Measurements from ENCODE around the gene LHFPL6.

LHFPL6 gene

DNA sequence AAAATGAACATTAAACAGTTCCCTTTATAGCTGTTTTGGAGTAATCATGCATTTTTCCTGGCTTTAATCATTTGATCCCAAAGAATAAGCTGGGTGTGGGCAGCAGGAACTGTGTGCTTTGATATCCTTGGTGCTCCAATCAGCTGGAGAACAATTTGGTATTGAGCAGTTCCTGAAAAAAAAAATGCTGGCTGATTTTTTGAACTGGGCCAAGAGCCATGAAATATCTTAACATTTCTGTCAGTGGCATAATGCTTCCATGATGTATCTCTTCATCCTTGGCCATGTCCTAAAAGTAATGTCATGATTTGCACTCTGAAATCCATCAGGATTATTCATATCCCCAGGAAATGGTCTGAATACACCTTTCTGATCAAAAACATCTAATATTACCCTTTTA is 134.7 kb downstream of the LHFPL6 start:
- DNase-seq (ENCODE audit: low spot score): no peak

DNA sequence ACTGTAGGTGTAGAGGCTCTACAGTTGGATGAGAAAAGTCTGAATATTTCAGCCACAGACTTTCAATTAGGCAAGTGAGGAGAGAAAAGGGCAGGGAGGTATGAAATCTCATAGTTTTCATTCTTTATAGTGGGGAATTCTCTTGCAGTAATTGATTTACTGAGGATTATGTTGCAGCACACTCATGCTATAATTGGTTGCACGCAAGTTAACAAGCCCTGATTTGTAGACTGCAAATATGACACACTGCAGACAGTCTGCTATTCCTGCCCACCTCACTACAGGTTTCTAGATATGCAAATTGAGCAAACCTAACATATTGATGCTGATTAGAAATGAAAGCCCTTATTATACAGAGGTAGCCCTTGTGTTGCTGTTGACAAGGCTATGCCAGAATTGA is 139.4 kb downstream of the LHFPL6 start:
- DNase-seq (ENCODE audit: low spot score): no peak

DNA sequence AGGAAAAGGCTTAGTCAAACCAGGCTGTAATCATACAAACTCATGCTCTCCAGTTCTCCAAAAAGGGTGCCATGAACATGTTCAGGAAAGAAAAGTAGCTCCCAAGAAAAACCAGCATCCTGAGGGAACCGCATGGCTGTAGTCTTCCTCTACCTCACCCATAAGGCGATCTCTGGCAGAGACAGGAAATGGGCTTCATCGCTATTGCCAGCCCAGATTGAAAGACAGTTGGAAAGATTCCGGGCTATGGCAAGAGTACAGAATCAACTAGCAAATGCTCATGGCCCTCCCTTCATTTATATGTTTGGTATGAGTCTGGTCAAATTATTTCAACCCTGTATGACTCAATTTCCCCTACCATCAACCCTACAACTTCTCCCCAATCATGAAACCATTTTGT is 140.1 kb downstream of the LHFPL6 start:
- no peak for DNase-seq (ENCODE audit: low spot score)

DNA sequence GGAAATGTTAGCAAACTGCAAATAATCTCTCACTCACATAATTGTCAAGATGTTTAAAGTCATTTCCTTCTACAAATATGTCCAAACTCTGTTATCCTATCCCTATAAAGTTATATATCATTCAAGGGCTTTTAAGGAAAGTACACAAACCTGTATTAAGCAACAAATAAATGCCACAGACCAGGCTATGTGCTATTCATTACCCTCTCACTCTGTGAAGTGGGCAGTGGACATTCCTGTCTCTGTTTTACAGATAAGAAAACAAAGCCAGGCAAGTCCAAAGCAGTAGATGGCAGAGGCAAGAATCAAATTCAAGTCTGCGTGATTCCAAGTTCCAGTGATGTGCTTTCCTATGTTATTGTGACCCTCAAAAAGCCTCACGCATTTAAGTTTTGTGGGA is 140.6 kb downstream of the LHFPL6 start:
- no peak for DNase-seq (ENCODE audit: low spot score)

DNA sequence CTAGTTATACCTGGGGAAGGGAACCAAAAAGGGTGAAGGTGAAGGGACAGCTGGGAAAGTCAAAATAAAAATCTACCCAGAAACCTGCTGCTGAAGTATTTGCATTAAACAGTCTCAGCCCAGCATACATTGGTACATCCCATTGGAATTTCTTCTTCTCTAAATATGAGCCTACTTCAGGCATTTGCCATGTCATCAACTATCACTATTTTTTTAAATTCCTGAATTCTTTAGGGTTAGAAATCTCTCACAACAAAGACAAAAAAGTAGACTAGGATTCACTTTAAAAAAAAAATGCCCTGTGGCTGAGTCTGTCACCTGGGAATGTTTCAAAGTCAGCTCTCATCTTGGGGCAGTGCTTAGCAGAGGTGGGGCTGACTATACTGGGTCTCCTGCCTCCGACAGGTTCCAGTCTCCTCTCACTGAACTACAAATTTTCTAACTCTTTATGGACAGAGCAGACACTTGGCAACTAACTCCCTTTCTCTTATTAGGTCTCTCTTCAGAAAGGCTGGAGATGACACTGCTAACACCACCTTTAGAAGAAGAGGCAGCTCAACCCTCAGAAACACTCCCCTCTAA is 141.2 kb downstream of the LHFPL6 start:
- DNase-seq (ENCODE audit: low spot score): no peak

DNA sequence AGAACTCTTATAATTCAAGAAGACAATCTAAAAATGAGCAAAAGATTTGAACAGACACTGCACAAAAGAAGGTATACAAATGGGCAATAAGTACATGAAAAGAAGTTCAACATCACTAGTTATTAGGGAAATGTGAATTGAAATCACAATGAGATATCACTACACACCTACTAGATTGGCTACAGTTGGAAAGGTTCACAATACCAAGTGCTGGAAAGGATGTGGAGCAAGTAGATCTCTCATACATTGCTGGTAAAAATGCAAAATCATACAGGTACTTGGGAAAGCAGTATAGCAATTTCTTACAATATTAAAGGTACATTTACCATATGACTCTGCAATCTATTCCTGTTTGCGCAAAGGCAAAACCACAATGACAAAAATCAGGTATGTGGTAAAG is 145.7 kb downstream of the LHFPL6 start:
- DNase-seq (ENCODE audit: low spot score): no peak

DNA sequence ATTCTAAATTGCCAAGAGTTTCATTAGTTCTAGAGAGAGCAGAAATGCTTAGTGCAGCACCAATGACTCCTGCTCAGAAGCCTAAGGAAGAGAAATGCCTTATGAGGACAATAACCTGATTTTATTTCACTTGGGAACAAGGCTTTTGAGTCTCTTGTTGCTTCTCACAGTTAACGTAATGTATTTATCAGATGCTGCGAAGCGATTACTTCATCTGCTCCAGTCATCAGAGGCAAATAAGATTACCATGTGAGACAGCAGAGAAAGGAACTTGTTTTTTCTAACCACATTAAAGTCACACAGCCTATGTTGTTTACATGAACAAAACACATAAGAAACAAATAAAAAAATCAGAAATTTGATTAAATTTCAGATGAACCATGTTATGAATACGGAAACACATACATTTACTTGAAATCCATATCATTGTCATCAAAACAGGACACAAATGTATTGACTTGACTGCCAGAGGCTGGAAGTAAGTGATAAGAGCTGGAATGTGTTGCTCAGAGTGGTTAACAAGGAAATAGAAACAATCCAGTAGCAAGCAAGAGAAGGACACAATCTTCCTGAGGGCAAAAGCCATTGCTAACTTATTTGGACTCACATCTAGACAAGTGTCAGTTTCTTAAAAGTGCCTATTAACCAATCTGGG is 147.3 kb downstream of the LHFPL6 start:
- peak; percentile 91 for DNase-seq (ENCODE audit: low spot score)

DNA sequence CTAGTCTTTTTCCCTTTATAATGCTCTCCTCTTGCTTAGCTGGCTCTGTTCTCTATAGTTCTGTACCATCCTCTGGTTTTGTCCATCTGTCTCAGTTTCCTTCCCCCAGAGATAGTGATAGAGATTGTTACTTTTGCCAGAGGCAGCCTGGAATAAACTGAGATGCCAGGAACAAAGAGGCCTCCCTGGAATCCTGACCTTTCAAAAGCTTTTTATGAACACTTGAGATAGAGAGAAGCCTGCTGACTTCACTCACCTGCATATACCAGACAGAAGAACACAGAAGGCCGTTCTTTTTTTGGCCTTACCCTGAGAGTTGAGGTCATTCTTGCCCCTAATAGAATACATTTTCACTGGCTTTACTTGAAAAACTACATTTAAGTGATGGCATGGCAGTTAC is 150.2 kb downstream of the LHFPL6 start:
- DNase-seq (ENCODE audit: low spot score): peak; percentile 13

DNA sequence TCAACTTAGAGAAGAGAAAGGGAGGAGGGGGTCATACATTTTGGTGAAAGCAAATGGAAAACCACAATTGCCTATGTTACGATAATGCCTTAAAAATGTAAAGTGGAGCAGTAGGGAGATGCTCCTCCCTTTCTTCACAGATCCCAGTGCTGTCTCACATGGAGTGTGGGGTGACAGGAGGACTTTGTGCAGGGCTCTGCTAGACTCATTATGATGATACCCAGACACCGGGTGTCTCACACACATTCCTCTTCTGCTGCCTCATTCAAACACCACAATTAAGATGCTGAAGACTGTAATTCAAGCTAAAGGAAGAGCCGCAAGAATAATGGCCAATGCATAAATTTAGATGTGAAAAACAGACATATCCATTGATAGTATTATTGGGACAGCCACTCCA is 150.6 kb downstream of the LHFPL6 start:
- DNase-seq (ENCODE audit: low spot score): peak; percentile 56

DNA sequence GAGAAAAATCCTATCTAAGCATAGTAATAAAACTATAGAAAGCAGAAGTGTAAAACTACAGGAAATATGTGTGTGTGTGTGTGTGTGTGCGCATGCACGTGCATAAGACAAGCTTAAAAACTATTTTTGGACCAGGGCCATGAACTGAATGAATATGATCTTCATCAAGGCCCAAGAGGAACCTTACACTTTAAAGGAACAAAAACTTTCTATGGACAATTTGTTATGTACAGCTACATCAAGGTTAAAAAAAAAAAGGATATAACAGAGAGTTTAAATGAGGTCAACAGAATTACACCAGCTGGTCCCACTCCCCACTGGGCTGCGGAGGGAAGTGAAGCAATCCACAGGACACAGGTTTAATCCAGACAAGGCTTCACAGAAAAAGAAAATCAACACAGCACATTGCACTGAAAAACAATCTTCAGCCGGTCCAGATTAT is 151.1 kb downstream of the LHFPL6 start:
- no peak for DNase-seq (ENCODE audit: low spot score)

DNA sequence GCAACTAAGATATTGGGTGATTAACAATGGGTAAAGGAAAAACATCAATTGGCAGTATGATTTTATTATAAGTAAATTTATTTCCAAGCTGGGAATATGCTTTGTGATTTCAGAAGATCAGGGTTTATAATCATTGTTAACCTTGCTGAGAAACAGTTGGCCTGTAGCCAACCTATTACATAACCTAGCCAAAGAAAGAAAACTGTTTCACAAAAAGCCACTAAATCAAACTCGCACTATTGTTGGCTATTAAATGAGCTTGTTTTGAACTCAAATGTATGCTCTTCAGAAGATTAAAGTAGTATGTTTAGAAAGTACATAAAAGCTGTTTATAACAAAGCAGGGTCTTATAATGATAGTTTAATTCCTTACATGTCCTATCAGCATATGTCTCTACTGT is 151.7 kb downstream of the LHFPL6 start:
- no peak for DNase-seq (ENCODE audit: low spot score)

DNA sequence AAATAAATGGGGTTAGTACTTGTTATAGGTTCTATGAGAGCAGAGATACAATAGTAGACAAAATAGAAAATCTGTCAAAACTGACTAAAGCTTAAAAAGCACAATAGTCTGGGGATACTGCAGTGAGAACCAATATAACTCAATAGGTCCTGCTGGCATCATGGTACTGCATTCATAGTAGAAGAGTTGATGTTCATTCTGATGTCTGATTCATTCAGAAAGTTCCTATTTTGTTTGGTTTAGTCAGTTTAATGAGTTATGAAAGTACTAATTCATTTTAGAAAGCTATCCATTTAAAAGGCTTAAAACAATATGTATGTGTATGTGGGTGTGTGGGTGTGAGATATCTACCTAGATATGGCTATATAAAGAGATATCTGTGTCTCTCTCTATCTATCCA is 152.8 kb downstream of the LHFPL6 start:
- DNase-seq (ENCODE audit: low spot score): no peak

DNA sequence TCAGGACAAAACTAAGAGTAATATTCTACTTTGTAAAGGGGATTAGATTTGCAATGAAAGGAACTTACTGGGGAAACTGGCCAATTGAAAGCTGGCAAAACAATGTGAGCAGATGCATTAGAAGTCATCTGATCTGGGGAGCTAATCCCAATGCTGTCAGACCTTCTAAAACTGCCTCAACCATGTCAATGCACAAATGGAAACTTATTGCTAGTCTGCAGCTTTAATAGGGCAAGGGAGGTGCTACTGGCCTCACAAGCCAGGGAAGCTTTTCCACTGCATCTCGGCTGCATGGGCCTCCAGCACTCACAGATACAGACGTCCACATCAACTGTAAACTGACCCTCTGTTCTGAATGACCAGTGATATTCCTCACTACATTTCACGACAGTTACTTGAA is 154.2 kb downstream of the LHFPL6 start:
- peak; percentile 6 for DNase-seq (ENCODE audit: low spot score)

DNA sequence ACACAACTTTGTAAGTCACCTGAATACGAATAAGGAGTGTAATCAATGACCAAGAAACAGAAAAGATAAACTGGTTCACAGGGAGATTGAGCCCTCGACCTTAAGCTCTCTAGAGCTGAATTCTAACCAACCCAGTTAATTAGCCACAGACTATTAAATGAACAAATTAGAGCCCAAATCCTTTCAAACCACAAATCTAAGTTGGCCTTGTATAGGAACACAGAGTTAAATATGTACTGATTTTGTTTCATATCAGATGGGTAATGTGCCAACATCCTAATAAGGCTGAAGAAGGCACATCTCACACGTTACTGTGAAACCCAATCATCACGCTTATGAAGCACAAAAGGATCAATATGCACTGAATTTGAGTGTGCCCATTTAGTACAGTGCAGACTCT is 156.1 kb downstream of the LHFPL6 start:
- DNase-seq (ENCODE audit: low spot score): no peak

DNA sequence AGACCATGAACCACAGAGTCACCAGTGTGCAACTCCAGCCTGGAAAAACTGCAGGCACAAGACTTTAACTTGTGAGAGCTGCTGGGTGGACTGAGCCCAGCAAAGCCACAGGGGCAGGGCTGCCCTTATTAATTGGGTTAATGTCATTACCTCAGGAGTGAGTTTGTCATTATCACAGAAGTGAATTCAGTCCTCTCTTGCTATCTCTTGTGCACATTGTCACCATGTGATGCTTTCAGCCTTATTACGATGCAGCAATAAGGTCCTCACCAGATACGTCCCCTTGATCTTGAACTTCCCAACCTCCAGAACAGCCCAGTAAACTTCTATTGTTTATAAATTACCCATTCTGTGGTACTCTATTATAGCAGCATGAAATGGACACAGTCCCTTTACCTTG is 158.1 kb downstream of the LHFPL6 start:
- no peak for DNase-seq (ENCODE audit: low spot score)

DNA sequence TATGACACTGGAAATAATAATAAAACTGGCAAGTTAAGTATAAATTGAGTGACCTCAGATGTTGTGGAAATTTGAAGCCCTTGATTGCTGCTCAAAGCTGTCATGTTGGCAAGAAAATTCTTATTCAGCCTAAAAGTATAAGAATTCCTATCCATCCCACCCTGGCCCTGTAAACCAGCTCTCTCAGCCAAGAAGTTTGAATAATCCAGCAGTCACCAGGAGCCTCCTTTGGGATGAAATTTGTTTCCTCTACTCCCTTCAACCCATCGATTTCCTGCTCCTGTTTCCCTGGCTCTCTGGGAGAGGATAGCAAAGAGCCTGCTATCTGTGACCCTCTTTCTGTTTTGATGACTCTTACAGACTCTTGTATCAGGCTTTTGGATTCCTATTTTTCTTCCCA is 169.3 kb downstream of the LHFPL6 start:
- DNase-seq (ENCODE audit: low spot score): no peak

DNA sequence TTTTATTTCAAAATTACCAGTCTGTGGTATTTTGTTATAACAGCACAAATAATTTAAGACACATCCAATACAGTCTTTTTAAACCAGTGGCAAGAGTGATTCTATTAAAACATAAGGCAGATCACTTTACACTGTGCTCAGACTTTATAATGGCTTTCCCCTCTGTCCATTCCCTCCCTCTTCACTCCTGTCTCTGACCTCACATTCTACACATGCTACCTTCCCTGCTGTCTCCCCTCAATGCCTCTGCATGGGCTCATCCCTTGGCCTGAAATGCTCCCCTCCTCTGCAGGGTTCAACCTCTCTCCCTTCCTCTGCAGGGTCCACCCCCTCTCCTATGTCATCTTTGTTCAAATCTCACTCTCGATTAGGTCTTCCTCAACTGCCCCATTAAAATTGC is 170.8 kb downstream of the LHFPL6 start:
- DNase-seq (ENCODE audit: low spot score): no peak

DNA sequence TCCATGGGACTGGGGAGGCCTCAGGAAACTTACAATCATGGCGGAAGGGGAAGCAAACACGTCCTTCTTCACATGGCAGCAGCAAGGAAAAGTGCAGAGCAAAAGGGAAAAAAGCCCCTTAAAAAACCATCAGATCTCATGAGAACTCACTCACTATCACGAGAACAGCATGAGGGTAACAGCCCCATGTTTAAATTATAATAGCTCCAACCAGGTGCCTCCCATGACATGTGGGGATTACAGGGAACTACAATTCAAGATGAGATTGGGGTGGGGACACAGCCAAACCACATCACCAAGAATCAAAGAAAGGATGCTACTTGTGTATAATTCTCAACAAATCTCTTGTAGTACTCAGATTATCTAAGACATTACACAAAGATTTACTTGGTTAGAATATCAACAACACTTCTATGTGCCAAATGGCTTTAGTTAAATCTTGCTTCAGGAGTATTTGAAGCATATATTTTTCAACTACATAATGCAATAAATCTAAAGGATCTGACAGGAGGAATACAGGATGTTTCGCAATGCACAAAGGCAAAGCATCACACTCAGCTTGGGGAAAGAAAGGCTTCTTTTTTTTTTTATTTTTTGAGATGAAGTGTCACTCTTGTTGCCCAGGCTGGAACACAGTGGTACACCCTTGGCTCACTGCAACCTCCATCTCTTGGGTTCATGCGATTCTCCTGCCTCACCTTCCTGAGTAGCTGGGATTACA is 180.0 kb downstream of the LHFPL6 start:
- no peak for DNase-seq (ENCODE audit: low spot score)

DNA sequence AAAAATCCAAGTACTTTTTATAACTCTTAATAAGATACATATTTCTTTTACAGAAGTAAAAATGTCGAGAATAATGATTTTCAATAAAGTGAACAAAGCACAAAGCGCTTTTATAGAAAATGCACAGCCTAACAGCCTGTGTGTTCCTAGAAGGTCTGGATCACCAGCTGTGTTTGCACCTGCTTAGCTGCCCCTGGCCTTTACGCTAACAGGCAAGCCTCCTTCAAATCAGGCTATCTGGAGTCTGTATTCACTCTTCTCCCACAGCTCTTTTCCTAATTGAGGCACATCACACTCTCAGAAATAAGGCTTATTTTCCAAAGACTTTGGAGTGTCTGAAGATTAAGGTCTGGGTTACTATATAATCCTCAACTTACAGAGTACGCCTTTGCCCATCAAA is 183.1 kb downstream of the LHFPL6 start:
- DNase-seq (ENCODE audit: low spot score): peak; percentile 28

DNA sequence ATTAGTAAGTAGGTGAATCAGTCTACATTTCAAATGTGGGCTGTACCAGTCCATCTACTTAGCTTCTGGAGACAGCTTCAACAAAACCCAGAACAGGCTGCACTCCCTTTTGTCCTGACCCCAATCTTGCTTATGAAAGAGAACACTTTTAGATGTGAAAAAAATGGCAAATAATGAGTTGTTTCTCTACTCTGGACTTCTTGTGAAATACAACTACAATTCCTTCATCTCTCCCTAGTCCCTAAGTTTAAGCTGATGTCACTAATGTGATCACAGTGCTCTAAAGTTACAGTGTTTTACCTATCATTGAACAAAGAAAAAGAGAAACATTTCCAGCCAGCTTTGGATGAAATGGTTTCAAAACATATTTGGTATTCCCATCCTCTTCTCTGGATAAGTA is 183.9 kb downstream of the LHFPL6 start:
- DNase-seq (ENCODE audit: low spot score): no peak

DNA sequence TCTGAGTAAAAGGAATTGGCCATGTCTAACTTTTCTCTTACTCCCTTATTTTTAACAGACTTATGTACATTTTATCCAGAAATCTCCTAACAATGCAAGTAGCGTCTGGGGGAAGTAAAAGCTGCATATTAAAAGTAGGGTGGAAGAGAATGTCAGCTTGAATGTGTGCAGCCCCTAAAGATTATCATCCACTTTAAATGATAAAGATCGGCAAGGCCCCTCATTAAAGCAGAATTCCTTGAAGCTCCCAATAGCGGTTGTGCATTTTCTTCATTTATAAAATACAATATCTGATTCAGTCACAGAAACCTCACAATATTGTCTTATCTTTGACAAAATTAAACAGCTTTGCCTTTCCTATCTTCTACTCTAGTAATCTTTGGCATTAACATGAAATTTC is 184.6 kb downstream of the LHFPL6 start:
- peak; percentile 15 for DNase-seq (ENCODE audit: low spot score)

DNA sequence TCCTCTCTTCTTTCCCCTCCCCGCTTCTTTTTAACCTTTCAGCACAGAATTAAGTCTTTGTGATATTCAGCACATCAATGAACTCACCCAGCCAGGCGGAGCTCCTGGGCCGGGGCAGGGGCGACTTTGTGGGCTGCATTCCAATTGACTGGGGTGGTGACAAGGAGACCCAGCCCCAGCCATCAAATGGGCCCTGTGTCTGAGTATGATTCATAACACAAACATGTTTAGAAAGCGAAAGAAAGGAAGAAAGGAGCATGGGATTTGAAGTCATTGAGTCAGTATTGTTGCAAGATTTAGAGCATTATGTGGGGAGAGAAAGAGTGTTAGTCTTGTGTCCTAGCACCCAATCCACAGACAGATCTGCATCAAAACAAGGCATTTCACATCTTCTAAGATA is 185.3 kb downstream of the LHFPL6 start:
- DNase-seq (ENCODE audit: low spot score): no peak

DNA sequence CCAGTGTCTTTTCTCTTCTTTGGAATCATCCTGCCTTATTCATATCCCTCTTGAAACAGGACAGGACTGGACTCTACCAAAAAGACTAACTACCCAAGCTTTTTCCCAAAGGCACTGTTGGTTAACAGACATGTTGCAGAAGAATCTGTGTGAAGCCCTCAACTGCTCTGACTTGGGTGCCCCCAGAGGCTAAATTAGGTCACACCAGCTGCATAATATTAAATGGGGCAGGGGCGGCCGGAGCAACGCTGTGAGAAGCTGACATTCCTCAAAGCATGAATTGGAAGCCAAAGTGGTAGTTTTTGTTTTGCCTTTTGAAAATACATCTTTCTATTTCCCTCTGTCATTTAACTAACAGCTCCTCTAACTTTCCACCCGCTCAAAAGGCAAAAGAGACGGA is 185.9 kb downstream of the LHFPL6 start:
- peak; percentile 32 for DNase-seq (ENCODE audit: low spot score)
